Measurements from ENCODE around the gene CCNG1.

DNA sequence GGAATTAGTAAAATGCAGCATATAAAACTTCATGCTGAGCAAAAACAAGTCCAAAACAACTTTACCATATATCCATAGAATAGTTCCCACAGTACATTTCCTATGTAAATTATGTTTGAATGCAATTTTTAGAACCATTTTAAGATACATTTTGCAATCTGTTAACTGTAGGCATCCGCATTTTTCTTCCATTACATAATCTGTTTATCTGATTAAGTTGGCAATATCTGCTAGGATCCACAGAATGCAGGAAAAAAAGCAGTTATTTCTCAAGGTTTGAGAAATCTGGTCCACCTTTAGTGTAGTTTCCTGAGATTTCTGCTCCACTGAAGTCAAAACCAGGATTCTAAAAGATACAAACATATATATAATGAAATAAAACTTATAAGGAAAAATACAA is 16.3 kb downstream of the CCNG1 start:
- TF ChIP-seq CTCF (IDR thresholded peaks at IDR 0.05), result no peak
- TF ChIP-seq POLR2A (IDR thresholded peaks at IDR 0.05), result no peak

Measured in esophagus squamous epithelium (tissue), 4 donors.